GM12864 (cell line): ENCODE data around the gene PHEX.

Experiments
- DNase-seq: peaks from one replicate; pipeline ENCODE4 v3.0.0-alpha.2; 2011; ENCODE audit warnings: low read depth
- H3K4me3 ChIP-seq: 2 replicates; pipeline ENCODE4 v1.5.1; 2011; ENCODE audit warnings: mild to moderate bottlenecking, low read depth, low read length, control low read depth
- CTCF ChIP-seq: IDR thresholded peaks from 2 replicates; pipeline ENCODE4 v1.5.1; 2011; ENCODE audit warnings: low read depth, mild to moderate bottlenecking, moderate library complexity, low read length, control low read depth, inconsistent platforms; ENCODE audit errors: missing control alignments

Gene PHEX

GRCh38 chrX:22095286-22095685 lies 63.2 kb downstream of the PHEX start:
- no peak for DNase-seq
- no peak overlapping the region for H3K4me3 ChIP-seq
- no peak for TF ChIP-seq CTCF

- DNase-seq: no peak
- no peak overlapping the region for H3K4me3 ChIP-seq
- no peak for TF ChIP-seq CTCF
Observed at GRCh38 chrX:22095856-22096255, 63.7 kb downstream of the PHEX start.

GRCh38 chrX:22097012-22097694 lies 65.0 kb downstream of the PHEX start:
- no peak for DNase-seq
- H3K4me3 ChIP-seq: no peak overlapping the region
- no peak for TF ChIP-seq CTCF

- TF ChIP-seq CTCF: no peak
- H3K4me3 ChIP-seq: no peak overlapping the region
- DNase-seq: no peak
Observed at GRCh38 chrX:22105231-22105630, 73.1 kb downstream of the PHEX start.

GRCh38 chrX:22105971-22106370 lies 73.8 kb downstream of the PHEX start:
- no peak for TF ChIP-seq CTCF

GRCh38 chrX:22109442-22109841 lies 77.3 kb downstream of the PHEX start:
- no peak overlapping the region for H3K4me3 ChIP-seq
- no peak for TF ChIP-seq CTCF
- DNase-seq: no peak

More at GRCh38 chrX:22105971-22106370, 73.8 kb downstream of the PHEX start:
- no peak overlapping the region for H3K4me3 ChIP-seq
- DNase-seq: no peak
